ENCODE measurements around the gene OFD1.

Gene OFD1

GRCh38 chrX:13754765-13755164 lies 20.2 kb downstream of the OFD1 start:
- no peak for DNase-seq (ENCODE audit: low spot score)

- DNase-seq (ENCODE audit: low spot score): no peak
These were observed 20.7 kb downstream of the OFD1 start for GRCh38 chrX:13755254-13755653.

GRCh38 chrX:13756381-13756780 lies 21.8 kb downstream of the OFD1 start:
- no peak for DNase-seq (ENCODE audit: low spot score)

- DNase-seq (ENCODE audit: low spot score): peak; percentile 46
These were observed 24.7 kb downstream of the OFD1 start for GRCh38 chrX:13759152-13759718.

- DNase-seq (ENCODE audit: low spot score): no peak
These were observed 25.9 kb downstream of the OFD1 start for GRCh38 chrX:13760426-13760825.

- DNase-seq (ENCODE audit: low spot score): no peak
These were observed 27.3 kb downstream of the OFD1 start for GRCh38 chrX:13761606-13762414.

GRCh38 chrX:13763489-13763888 lies 28.9 kb downstream of the OFD1 start:
- no peak for DNase-seq (ENCODE audit: low spot score)

GRCh38 chrX:13764281-13764680 lies 29.7 kb downstream of the OFD1 start:
- no peak for DNase-seq (ENCODE audit: low spot score)

GRCh38 chrX:13764765-13765164 lies 30.2 kb downstream of the OFD1 start:
- DNase-seq (ENCODE audit: low spot score): no peak

GRCh38 chrX:13768939-13769338 lies 34.4 kb downstream of the OFD1 start:
- no peak for DNase-seq (ENCODE audit: low spot score)

GRCh38 chrX:13770013-13770535 lies 35.5 kb downstream of the OFD1 start:
- DNase-seq (ENCODE audit: low spot score): no peak

GRCh38 chrX:13774696-13775095 lies 40.1 kb downstream of the OFD1 start:
- no peak for DNase-seq (ENCODE audit: low spot score)

GRCh38 chrX:13775837-13776236 lies 41.3 kb downstream of the OFD1 start:
- DNase-seq (ENCODE audit: low spot score): no peak

GRCh38 chrX:13776387-13776786 lies 41.8 kb downstream of the OFD1 start:
- no peak for DNase-seq (ENCODE audit: low spot score)

GRCh38 chrX:13778916-13779315 lies 44.4 kb downstream of the OFD1 start:
- DNase-seq (ENCODE audit: low spot score): no peak

- no peak for DNase-seq (ENCODE audit: low spot score)
These were observed 46.4 kb downstream of the OFD1 start for GRCh38 chrX:13780868-13781427.

- no peak for DNase-seq (ENCODE audit: low spot score)
These were observed 51.5 kb downstream of the OFD1 start for GRCh38 chrX:13786048-13786447.

GRCh38 chrX:13790206-13791131 lies 55.9 kb downstream of the OFD1 start:
- DNase-seq (ENCODE audit: low spot score): no peak

- no peak for DNase-seq (ENCODE audit: low spot score)
These were observed 56.6 kb downstream of the OFD1 start for GRCh38 chrX:13791145-13791544.

- no peak for DNase-seq (ENCODE audit: low spot score)
These were observed 57.0 kb downstream of the OFD1 start for GRCh38 chrX:13791559-13791958.

- no peak for DNase-seq (ENCODE audit: low spot score)
These were observed 59.3 kb downstream of the OFD1 start for GRCh38 chrX:13793897-13794296.

- DNase-seq (ENCODE audit: low spot score): no peak
These were observed 59.9 kb downstream of the OFD1 start for GRCh38 chrX:13794417-13794816.

All from germinal center (tissue), 1 donor.